ENCODE measurements around the gene FBXO31. TPM values are rescaled to one million over a fixed set of nuclear protein-coding genes. Genes with fewer than 3 reads are reported as not detected.

FBXO31 gene
- total and polyA plus RNA-seq, 2 experiments from 2014 or later = 16.5 to 28.9 TPM

GRCh38 chr16:87366930-87367329 lies 16.6 kb downstream of the FBXO31 start:
- Histone ChIP-seq H3K4me2 (no peak overlapping the region), H4K20me1 (ENCODE audit: insufficient read depth, poor library complexity, severe bottlenecking) (peaks cover 63% of the 10 kb centered on the region), H3K79me2 (peaks cover 80% of the 10 kb centered on the region), H3K9me2 (replicated peaks; ENCODE audit: insufficient read depth) (no peaks in the 10 kb centered on the region), H3K27me3 (no peaks in the 10 kb centered on the region), H3K36me3 (replicated peaks; ENCODE audit: insufficient read depth, low read depth) (no peaks in the 10 kb centered on the region), H3K9me3 (ENCODE audit: low read depth) (no peaks in the 10 kb centered on the region), H2AFZ (no peak overlapping the region), H3K27ac (no peak overlapping the region), H3K4me1 (ENCODE audit: insufficient read depth) (peaks cover 11% of the 10 kb centered on the region), H3K4me3 (no peak overlapping the region)
- WGBS (ENCODE audit: low lambda C conversion rate, missing lambda C conversion rate) = 95% methylated on average over 1 of the region's 1 CpG
- DNase-seq (ENCODE audit: low spot score) = no peak
- TF ChIP-seq EZH2phosphoT487 (IDR thresholded peaks at IDR 0.05; ENCODE audit: low read depth, severe bottlenecking, unreplicated experiment) (no peak), CTCF (IDR thresholded peaks at IDR 0.05; ENCODE audit: poor library complexity) (no peak), EZH2 (IDR thresholded peaks at IDR 0.05; ENCODE audit: borderline replicate concordance) (no peak)

- Histone ChIP-seq H2AFZ (no peak overlapping the region), H3K4me2 (no peak overlapping the region), H3K4me3 (no peak overlapping the region), H3K27ac (no peak overlapping the region), H3K9me3 (ENCODE audit: low read depth) (no peaks in the 10 kb centered on the region), H3K36me3 (replicated peaks; ENCODE audit: insufficient read depth, low read depth) (no peaks in the 10 kb centered on the region), H4K20me1 (ENCODE audit: insufficient read depth, poor library complexity, severe bottlenecking) (peaks cover 57% of the 10 kb centered on the region), H3K79me2 (peaks cover 79% of the 10 kb centered on the region), H3K27me3 (no peaks in the 10 kb centered on the region), H3K4me1 (ENCODE audit: insufficient read depth) (peaks cover 11% of the 10 kb centered on the region), H3K9me2 (replicated peaks; ENCODE audit: insufficient read depth) (no peaks in the 10 kb centered on the region)
- DNase-seq (ENCODE audit: low spot score) = no peak
- TF ChIP-seq EZH2phosphoT487 (IDR thresholded peaks at IDR 0.05; ENCODE audit: low read depth, severe bottlenecking, unreplicated experiment) = no peak
- no peak for TF ChIP-seq CTCF (IDR thresholded peaks at IDR 0.05; ENCODE audit: poor library complexity)
- TF ChIP-seq EZH2 (IDR thresholded peaks at IDR 0.05; ENCODE audit: borderline replicate concordance) = no peak
- WGBS (ENCODE audit: low lambda C conversion rate, missing lambda C conversion rate) = 91% methylated on average over 4 of the region's 4 CpGs
These were observed 17.3 kb downstream of the FBXO31 start for GRCh38 chr16:87366288-87366687.

- Histone ChIP-seq H4K20me1 (ENCODE audit: insufficient read depth, poor library complexity, severe bottlenecking) (peaks cover 49% of the 10 kb centered on the region), H3K9me2 (replicated peaks; ENCODE audit: insufficient read depth) (no peaks in the 10 kb centered on the region), H3K4me3 (no peak overlapping the region), H3K4me2 (no peak overlapping the region), H3K27ac (no peak overlapping the region), H3K36me3 (replicated peaks; ENCODE audit: insufficient read depth, low read depth) (no peaks in the 10 kb centered on the region), H3K4me1 (ENCODE audit: insufficient read depth) (peaks cover 11% of the 10 kb centered on the region), H3K27me3 (no peaks in the 10 kb centered on the region), H3K79me2 (peaks cover 77% of the 10 kb centered on the region), H3K9me3 (ENCODE audit: low read depth) (no peaks in the 10 kb centered on the region), H2AFZ (no peak overlapping the region)
- WGBS (ENCODE audit: low lambda C conversion rate, missing lambda C conversion rate) = 92% methylated on average over 13 of the region's 13 CpGs
- TF ChIP-seq EZH2 (IDR thresholded peaks at IDR 0.05; ENCODE audit: borderline replicate concordance) (no peak), CTCF (IDR thresholded peaks at IDR 0.05; ENCODE audit: poor library complexity) (no peak), EZH2phosphoT487 (IDR thresholded peaks at IDR 0.05; ENCODE audit: low read depth, severe bottlenecking, unreplicated experiment) (no peak)
- DNase-seq (ENCODE audit: low spot score) = no peak
These were observed 18.4 kb downstream of the FBXO31 start for GRCh38 chr16:87365021-87365713.
